ENCODE measurements around the gene SLC2A10.

Gene SLC2A10

GRCh38 chr20:46758929-46759669 is 49.6 kb downstream of the SLC2A10 start:
- H3K27ac ChIP-seq (ENCODE audit: poor library complexity, severe bottlenecking), result no peak overlapping the region
- DNase-seq (ENCODE audit: low spot score) (no peak), ATAC-seq (ENCODE audit: low read depth) (no peak)
- no peak overlapping the region for H3K4me3 ChIP-seq (ENCODE audit: severe bottlenecking)
- no peak for TF ChIP-seq CTCF (IDR thresholded peaks at IDR 0.05; ENCODE audit: poor library complexity, severe bottlenecking)
- no peaks in the 10 kb centered on the region for H3K9me3 ChIP-seq (ENCODE audit: severe bottlenecking)
- H3K36me3 ChIP-seq (ENCODE audit: low read depth), result no peaks in the 10 kb centered on the region
- H3K4me1 ChIP-seq (ENCODE audit: insufficient read depth, poor library complexity, severe bottlenecking), result no peaks in the 10 kb centered on the region
- H3K27me3 ChIP-seq (ENCODE audit: insufficient read depth, poor library complexity, severe bottlenecking), result no peaks in the 10 kb centered on the region

- Histone ChIP-seq H3K27ac (ENCODE audit: poor library complexity, severe bottlenecking) (no peak overlapping the region), H3K9me3 (ENCODE audit: severe bottlenecking) (no peaks in the 10 kb centered on the region), H3K4me1 (ENCODE audit: insufficient read depth, poor library complexity, severe bottlenecking) (no peaks in the 10 kb centered on the region), H3K4me3 (ENCODE audit: severe bottlenecking) (no peak overlapping the region), H3K27me3 (ENCODE audit: insufficient read depth, poor library complexity, severe bottlenecking) (no peaks in the 10 kb centered on the region), H3K36me3 (ENCODE audit: low read depth) (no peaks in the 10 kb centered on the region)
- no peak for TF ChIP-seq CTCF (IDR thresholded peaks at IDR 0.05; ENCODE audit: poor library complexity, severe bottlenecking)
- DNase-seq (ENCODE audit: low spot score), result no peak
- ATAC-seq (ENCODE audit: low read depth), result no peak
Observed at GRCh38 chr20:46761566-46761965, 52.1 kb downstream of the SLC2A10 start.

GRCh38 chr20:46764068-46764467 is 54.6 kb downstream of the SLC2A10 start:
- Histone ChIP-seq H3K4me3 (ENCODE audit: severe bottlenecking) (no peak overlapping the region), H3K27ac (ENCODE audit: poor library complexity, severe bottlenecking) (no peak overlapping the region), H3K9me3 (ENCODE audit: severe bottlenecking) (no peaks in the 10 kb centered on the region), H3K36me3 (ENCODE audit: low read depth) (no peaks in the 10 kb centered on the region), H3K27me3 (ENCODE audit: insufficient read depth, poor library complexity, severe bottlenecking) (no peaks in the 10 kb centered on the region), H3K4me1 (ENCODE audit: insufficient read depth, poor library complexity, severe bottlenecking) (no peaks in the 10 kb centered on the region)
- ATAC-seq (ENCODE audit: low read depth), result no peak
- DNase-seq (ENCODE audit: low spot score), result no peak
- no peak for TF ChIP-seq CTCF (IDR thresholded peaks at IDR 0.05; ENCODE audit: poor library complexity, severe bottlenecking)

GRCh38 chr20:46765506-46766120 is 56.2 kb downstream of the SLC2A10 start:
- Histone ChIP-seq H3K4me3 (ENCODE audit: severe bottlenecking) (no peak overlapping the region), H3K9me3 (ENCODE audit: severe bottlenecking) (no peaks in the 10 kb centered on the region), H3K27me3 (ENCODE audit: insufficient read depth, poor library complexity, severe bottlenecking) (no peaks in the 10 kb centered on the region), H3K36me3 (ENCODE audit: low read depth) (no peaks in the 10 kb centered on the region), H3K4me1 (ENCODE audit: insufficient read depth, poor library complexity, severe bottlenecking) (no peaks in the 10 kb centered on the region), H3K27ac (ENCODE audit: poor library complexity, severe bottlenecking) (no peak overlapping the region)
- no peak for TF ChIP-seq CTCF (IDR thresholded peaks at IDR 0.05; ENCODE audit: poor library complexity, severe bottlenecking)
- DNase-seq (ENCODE audit: low spot score) (no peak), ATAC-seq (ENCODE audit: low read depth) (no peak)
